MM.1S (cell line): ENCODE data around the gene EPB41L2.

ENCODE experiments used
- DNase-seq: peaks from one replicate; pipeline ENCODE4 v3.0.0-alpha.2; 2015
- H2AFZ ChIP-seq: fragments of 300-600 bp; sonication (generic); 2 replicates; pipeline ENCODE4 v1.6.0; 2016; ENCODE audit warnings: antibody characterized with exemption, low read length
- H3F3A ChIP-seq: fragments of 300-600 bp; sonication (generic); 2 replicates; pipeline ENCODE4 v1.6.1; 2016; ENCODE audit warnings: mild to moderate bottlenecking, antibody characterized with exemption, low read length, moderate library complexity, mixed read lengths; ENCODE audit not compliant: insufficient read depth
- H3K27ac ChIP-seq: fragments of 300-600 bp; sonication (generic); 2 replicates; pipeline ENCODE4 v1.5.1; 2016; ENCODE audit warnings: mild to moderate bottlenecking, low read length
- H3K27me3 ChIP-seq: fragments of 300-600 bp; sonication (generic); replicated peaks from 2 replicates; pipeline ENCODE4 v1.6.0; 2016; ENCODE audit warnings: low read length; ENCODE audit not compliant: insufficient read depth
- H3K36me3 ChIP-seq: fragments of 300-600 bp; sonication (generic); replicated peaks from 2 replicates; pipeline ENCODE4 v1.6.1; 2016; ENCODE audit warnings: mild to moderate bottlenecking, low read length, mixed read lengths; ENCODE audit not compliant: insufficient read depth
- H3K4me1 ChIP-seq: fragments of 300-600 bp; sonication (generic); 2 replicates; pipeline ENCODE4 v1.6.1; 2016; ENCODE audit warnings: low read length, mixed read lengths
- H3K4me2 ChIP-seq: fragments of 300-600 bp; sonication (generic); 2 replicates; pipeline ENCODE4 v1.6.0; 2016; ENCODE audit warnings: low read depth, low read length
- H3K4me3 ChIP-seq: fragments of 300-600 bp; sonication (generic); 2 replicates; pipeline ENCODE4 v1.5.1; 2016; ENCODE audit warnings: low read length, mixed read lengths
- H3K79me2 ChIP-seq: fragments of 300-600 bp; sonication (generic); 2 replicates; pipeline ENCODE4 v1.6.1; 2016; ENCODE audit warnings: mixed run types, low read length, mixed read lengths
- H3K9ac ChIP-seq: fragments of 300-600 bp; sonication (generic); 2 replicates; pipeline ENCODE4 v1.6.1; 2016; ENCODE audit warnings: low read length, mixed read lengths
- H3K9me2 ChIP-seq: fragments of 300-600 bp; sonication (generic); replicated peaks from 2 replicates; pipeline ENCODE4 v1.6.1; 2016; ENCODE audit warnings: mild to moderate bottlenecking, low read length, mixed read lengths; ENCODE audit not compliant: insufficient read depth
- H3K9me3 ChIP-seq: fragments of 300-600 bp; sonication (generic); replicated peaks from 2 replicates; pipeline ENCODE4 v1.6.1; 2016; ENCODE audit warnings: mild to moderate bottlenecking, low read length, mixed read lengths; ENCODE audit not compliant: insufficient read depth
- H4K20me1 ChIP-seq: fragments of 300-600 bp; sonication (generic); 2 replicates; pipeline ENCODE4 v1.6.1; 2016; ENCODE audit warnings: mild to moderate bottlenecking, low read length, moderate library complexity, mixed read lengths; ENCODE audit not compliant: insufficient read depth
- EZH2 ChIP-seq: fragments of 300-600 bp; sonication (generic); optimal IDR thresholded peaks from 2 replicates; pipeline ENCODE3; 2017; ENCODE audit warnings: low read depth, mild to moderate bottlenecking, antibody characterized with exemption, low read length, mixed read lengths
- EZH2phosphoT487 ChIP-seq: fragments of 300-600 bp; sonication (generic); IDR thresholded peaks from 2 replicates; pipeline ENCODE4 v1.6.1; 2018; ENCODE audit warnings: antibody characterized with exemption, low read length
- TF ChIP-seq, protein P1 (sequence below): fragments of 300-600 bp; sonication (generic); IDR thresholded peaks from 2 replicates; pipeline ENCODE4 v1.5.1; 2016; ENCODE audit warnings: antibody characterized with exemption, low read length, mixed read lengths

EPB41L2 gene

DNA sequence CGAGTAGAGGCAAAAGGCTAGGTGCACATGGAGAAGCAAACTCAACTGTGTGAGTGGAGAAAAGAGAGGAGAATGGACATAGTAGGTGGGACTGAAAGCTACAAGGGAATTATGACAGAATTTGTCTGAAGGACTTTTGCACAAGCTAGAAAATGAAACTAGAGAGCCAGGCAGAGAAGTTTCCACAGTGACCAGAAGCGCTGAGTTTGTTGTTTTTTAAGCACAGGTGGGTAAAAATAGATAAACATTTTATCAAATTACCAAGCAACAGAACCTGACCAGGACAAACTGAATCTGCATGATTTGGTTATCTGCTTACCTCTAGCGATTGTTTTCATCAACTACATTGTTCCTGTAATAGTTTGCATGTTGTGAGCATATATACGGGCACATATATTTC, 197.3 kb downstream of the EPB41L2 start:
- no peaks in the 10 kb centered on the region for H3K27me3 ChIP-seq
- H3K4me1 ChIP-seq, result peaks cover 39% of the 10 kb centered on the region
- H3K9me3 ChIP-seq, result no peaks in the 10 kb centered on the region
- peak overlapping the region; percentile 38; the same call in 1 of the 2 replicates for H3K4me3 ChIP-seq
- peak overlapping the region; percentile 58; the same call in 1 of the 2 replicates for H3K9ac ChIP-seq
- H3K79me2 ChIP-seq, result no peaks in the 10 kb centered on the region
- peak overlapping the region; percentile 24; the same call in 1 of the 2 replicates for H2AFZ ChIP-seq
- DNase-seq, result peak; percentile 86
- H3F3A ChIP-seq, result peaks cover 12% of the 10 kb centered on the region
- no peaks in the 10 kb centered on the region for H3K36me3 ChIP-seq
- H3K27ac ChIP-seq, result peak overlapping the region; percentile 78
- no peaks in the 10 kb centered on the region for H3K9me2 ChIP-seq
- no peaks in the 10 kb centered on the region for H4K20me1 ChIP-seq
- H3K4me2 ChIP-seq, result peak overlapping the region; percentile 51
- TF ChIP-seq, protein P1, sequence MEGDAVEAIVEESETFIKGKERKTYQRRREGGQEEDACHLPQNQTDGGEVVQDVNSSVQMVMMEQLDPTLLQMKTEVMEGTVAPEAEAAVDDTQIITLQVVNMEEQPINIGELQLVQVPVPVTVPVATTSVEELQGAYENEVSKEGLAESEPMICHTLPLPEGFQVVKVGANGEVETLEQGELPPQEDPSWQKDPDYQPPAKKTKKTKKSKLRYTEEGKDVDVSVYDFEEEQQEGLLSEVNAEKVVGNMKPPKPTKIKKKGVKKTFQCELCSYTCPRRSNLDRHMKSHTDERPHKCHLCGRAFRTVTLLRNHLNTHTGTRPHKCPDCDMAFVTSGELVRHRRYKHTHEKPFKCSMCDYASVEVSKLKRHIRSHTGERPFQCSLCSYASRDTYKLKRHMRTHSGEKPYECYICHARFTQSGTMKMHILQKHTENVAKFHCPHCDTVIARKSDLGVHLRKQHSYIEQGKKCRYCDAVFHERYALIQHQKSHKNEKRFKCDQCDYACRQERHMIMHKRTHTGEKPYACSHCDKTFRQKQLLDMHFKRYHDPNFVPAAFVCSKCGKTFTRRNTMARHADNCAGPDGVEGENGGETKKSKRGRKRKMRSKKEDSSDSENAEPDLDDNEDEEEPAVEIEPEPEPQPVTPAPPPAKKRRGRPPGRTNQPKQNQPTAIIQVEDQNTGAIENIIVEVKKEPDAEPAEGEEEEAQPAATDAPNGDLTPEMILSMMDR, result peak; percentile 29
- no peak for TF ChIP-seq EZH2
- TF ChIP-seq EZH2phosphoT487, result no peak

DNA sequence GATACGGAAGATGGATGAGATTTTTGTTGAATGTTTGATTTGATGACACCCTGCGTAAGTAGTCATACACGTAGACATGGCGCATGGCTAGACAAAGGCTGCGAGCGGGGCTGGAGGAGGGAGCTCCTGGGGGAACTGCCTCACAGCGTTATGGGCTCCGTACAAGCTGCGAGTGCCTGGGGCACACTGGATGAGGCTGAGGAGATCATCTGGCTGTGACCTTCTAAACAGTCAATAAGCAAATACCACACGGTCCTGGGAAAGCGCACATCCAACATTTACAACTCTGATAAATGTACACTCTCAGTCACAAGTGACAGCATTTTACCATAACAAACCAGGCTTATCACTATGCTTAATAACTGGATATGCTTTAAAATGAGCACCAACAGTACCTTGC, 198.7 kb downstream of the EPB41L2 start:
- no peak for DNase-seq
- TF ChIP-seq, protein P1, result no peak
- TF ChIP-seq EZH2phosphoT487, result no peak
- TF ChIP-seq EZH2, result no peak
- no peak overlapping the region for H3K4me3 ChIP-seq
- no peaks in the 10 kb centered on the region for H3K9me3 ChIP-seq
- H3K27ac ChIP-seq, result no peak overlapping the region
- H3K36me3 ChIP-seq, result no peaks in the 10 kb centered on the region
- peaks cover 36% of the 10 kb centered on the region for H3K4me1 ChIP-seq
- no peaks in the 10 kb centered on the region for H3K9me2 ChIP-seq
- no peaks in the 10 kb centered on the region for H4K20me1 ChIP-seq
- H3K9ac ChIP-seq, result no peak overlapping the region
- no peak overlapping the region for H2AFZ ChIP-seq
- H3K79me2 ChIP-seq, result no peaks in the 10 kb centered on the region
- no peak overlapping the region for H3K4me2 ChIP-seq
- H3K27me3 ChIP-seq, result no peaks in the 10 kb centered on the region
- peaks cover 17% of the 10 kb centered on the region for H3F3A ChIP-seq

DNA sequence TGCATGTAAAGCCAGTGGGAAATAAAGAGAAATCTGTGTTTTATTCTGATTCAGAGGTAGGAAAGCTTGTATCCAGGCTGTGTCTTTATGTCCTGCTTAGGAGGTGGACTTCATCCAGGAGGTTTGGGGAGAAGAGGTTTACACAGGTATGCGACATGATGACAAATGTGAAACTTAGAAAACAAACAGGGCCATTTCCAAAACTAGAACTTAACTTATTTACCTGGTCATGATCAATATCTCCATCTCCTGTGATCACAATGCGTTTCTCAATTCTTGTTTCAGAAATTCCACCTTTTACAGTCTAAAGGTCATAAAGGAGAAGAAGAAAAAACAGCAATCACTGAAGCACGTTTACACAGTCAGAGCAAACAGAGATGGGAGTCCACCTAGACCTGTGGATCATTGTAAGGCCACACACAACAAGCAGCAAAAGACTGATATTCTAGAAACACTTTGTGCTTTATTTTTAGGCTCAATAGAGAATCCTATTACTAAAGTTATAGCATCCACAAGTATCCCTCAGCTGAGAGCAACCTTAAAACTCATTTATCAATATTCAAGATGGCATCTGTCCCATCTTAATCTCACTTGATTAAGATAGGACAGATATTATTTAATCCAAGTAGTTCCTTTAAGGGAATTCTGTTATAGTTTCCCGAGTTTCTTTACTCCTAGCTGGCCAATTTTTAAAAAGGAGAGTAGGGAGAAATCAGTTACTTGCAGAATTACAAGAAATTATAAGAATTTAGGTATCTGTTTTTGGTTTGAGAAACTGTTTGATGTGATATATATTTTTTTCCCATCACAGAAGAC, 199.4 kb downstream of the EPB41L2 start:
- H4K20me1 ChIP-seq, result no peaks in the 10 kb centered on the region
- no peaks in the 10 kb centered on the region for H3K36me3 ChIP-seq
- H2AFZ ChIP-seq, result no peak overlapping the region
- H3K4me1 ChIP-seq, result peaks cover 43% of the 10 kb centered on the region
- H3F3A ChIP-seq, result peaks cover 17% of the 10 kb centered on the region
- no peak overlapping the region for H3K9ac ChIP-seq
- TF ChIP-seq, protein P1, result no peak
- TF ChIP-seq EZH2 (no peak), EZH2phosphoT487 (no peak)
- H3K79me2 ChIP-seq, result no peaks in the 10 kb centered on the region
- no peaks in the 10 kb centered on the region for H3K9me2 ChIP-seq
- no peak overlapping the region for H3K4me2 ChIP-seq
- H3K27ac ChIP-seq, result no peak overlapping the region
- DNase-seq, result no peak
- no peak overlapping the region for H3K4me3 ChIP-seq
- H3K27me3 ChIP-seq, result no peaks in the 10 kb centered on the region
- no peaks in the 10 kb centered on the region for H3K9me3 ChIP-seq
